NB4 (cell line): ENCODE data around the gene RNF212.

ENCODE experiments used
- DNase-seq: peaks from one replicate; pipeline ENCODE4 v3.0.0; 2010; ENCODE audit warnings: low read depth
- H3K4me3 ChIP-seq: one replicate; pipeline ENCODE4 v1.5.1; 2011; ENCODE audit warnings: mild to moderate bottlenecking, low read depth, low read length, moderate library complexity
- MYC ChIP-seq: IDR thresholded peaks from 2 replicates; pipeline ENCODE4 v1.6.1; 2011; ENCODE audit warnings: low read depth, low read length
- POLR2A ChIP-seq: IDR thresholded peaks from 2 replicates; pipeline ENCODE4 v1.6.1; 2011; ENCODE audit warnings: mild to moderate bottlenecking; ENCODE audit not compliant: insufficient read length; ENCODE audit errors: extremely low read depth
- TF ChIP-seq, protein P1 (sequence below): IDR thresholded peaks from one replicate; pipeline ENCODE4 v1.5.1; 2012; ENCODE audit warnings: low read depth, low read length
- TF ChIP-seq, protein P2 (sequence below): IDR thresholded peaks from 2 replicates; pipeline ENCODE4 v1.6.1; 2011; ENCODE audit warnings: low read depth, low read length

The RNF212 gene

DNA sequence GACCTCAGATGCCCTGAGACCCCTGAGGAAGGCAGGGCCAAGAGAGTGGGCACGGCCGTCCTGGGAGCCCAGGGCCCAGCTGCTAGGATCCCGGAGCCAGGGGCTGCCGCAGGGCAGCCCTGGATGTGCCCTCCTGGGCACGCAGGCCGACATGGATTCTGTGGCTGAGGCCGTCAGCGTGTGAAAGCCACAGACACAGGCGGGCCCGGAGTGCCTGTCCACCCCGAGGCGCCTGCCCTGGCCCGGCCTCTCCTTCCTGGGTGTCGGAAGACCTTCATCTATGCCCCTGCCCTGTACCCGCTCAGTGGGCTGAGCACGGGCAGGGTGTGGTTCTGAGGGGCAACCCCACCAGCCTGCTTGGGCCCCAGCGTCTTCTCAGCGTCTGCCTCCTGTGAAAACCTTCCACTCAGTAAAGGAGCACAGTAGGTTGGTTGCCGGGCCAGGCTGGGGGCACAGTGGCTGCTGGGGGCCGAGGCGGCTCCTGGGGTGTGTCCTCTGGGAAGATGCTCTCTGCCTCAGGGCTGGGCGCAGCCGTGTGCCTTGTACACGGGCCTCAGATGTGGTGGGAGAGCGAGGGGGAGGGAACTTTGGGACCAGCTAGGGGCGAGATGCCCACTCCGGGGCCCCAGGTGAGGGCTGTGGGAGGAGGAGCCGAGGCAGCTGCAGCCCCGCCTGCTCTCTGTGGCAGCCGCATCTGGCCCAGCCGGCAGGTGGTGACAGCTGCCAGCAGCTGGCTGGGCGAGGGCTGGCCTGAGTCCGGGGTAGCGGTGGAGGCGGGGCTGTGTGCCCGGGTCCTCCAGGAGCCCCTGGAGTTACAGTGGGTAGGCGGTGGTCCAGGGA lies 81.2 kb downstream of the RNF212 start:
- no peak for DNase-seq
- H3K4me3 ChIP-seq: no peak overlapping the region
- TF ChIP-seq, protein P1, sequence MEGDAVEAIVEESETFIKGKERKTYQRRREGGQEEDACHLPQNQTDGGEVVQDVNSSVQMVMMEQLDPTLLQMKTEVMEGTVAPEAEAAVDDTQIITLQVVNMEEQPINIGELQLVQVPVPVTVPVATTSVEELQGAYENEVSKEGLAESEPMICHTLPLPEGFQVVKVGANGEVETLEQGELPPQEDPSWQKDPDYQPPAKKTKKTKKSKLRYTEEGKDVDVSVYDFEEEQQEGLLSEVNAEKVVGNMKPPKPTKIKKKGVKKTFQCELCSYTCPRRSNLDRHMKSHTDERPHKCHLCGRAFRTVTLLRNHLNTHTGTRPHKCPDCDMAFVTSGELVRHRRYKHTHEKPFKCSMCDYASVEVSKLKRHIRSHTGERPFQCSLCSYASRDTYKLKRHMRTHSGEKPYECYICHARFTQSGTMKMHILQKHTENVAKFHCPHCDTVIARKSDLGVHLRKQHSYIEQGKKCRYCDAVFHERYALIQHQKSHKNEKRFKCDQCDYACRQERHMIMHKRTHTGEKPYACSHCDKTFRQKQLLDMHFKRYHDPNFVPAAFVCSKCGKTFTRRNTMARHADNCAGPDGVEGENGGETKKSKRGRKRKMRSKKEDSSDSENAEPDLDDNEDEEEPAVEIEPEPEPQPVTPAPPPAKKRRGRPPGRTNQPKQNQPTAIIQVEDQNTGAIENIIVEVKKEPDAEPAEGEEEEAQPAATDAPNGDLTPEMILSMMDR: no peak
- no peak for TF ChIP-seq POLR2A
- no peak for TF ChIP-seq MYC
- TF ChIP-seq, protein P2, sequence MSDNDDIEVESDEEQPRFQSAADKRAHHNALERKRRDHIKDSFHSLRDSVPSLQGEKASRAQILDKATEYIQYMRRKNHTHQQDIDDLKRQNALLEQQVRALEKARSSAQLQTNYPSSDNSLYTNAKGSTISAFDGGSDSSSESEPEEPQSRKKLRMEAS: no peak

DNA sequence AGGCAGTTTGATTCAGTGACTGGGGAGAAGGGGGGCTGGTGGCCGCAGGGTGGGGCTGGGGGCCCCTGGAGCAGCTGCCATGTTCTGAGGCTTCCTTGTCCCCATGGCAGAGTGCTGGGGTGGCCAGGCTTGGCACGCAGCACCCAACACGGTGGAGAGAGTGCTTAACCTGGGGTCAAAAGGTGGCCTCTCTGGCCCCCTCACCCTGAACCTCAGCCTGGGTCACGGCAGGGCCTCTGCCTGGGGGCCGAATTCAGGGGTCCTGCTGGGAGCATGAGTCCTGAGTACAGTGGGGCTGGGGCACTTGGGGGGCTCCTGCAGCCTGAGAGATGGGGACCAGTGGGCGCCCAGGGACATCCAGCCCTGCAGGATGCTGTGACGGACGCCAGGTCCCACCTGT lies 82.0 kb downstream of the RNF212 start:
- H3K4me3 ChIP-seq: no peak overlapping the region
- TF ChIP-seq, protein P1: no peak
- TF ChIP-seq, protein P2: no peak
- TF ChIP-seq MYC (no peak), POLR2A (no peak)
- DNase-seq: no peak

DNA sequence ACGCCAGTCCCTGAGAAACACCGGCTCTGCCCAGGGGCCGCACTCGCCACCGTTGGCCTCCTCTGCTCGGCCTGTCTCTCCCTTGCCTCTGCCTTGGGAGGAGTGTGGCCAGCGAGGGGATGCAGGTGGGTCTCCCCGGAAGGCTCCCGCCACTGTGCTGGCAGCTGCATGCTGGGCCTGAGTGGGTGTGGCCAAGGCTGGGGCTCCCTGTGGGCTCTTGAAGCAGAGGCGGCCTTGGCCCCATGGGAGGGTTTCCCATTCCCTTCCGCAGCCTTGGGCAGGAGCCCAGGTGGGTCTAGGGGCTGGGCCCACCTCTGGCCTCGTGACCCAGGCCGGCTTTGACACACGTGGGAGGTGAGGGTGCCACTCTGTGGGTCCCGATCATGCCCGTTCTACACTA lies 82.8 kb downstream of the RNF212 start:
- TF ChIP-seq, protein P1: no peak
- TF ChIP-seq POLR2A: no peak
- TF ChIP-seq MYC: no peak
- TF ChIP-seq, protein P2: no peak
- H3K4me3 ChIP-seq: peak overlapping the region; percentile 13
- peak; percentile 77 for DNase-seq

DNA sequence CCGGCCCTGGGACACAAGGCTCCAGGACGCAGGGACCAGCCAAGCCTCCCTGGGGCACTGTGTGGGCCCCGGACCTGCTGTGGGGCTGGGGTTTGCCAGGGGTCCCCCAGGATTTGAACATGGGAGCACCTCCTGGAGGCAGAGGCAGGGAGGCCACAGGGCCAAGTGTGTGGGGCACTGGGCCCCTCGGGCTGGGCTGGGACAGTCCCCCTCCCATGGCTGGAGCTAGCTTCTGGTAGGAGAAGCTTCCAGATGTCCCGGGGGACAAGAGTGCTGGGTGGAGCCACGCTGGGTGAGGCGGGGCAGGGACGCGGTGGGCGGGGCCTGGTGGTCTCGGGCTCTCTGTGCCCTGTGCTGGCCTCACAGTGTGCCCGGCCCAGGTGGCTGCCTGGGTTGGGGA lies 83.3 kb downstream of the RNF212 start:
- no peak overlapping the region for H3K4me3 ChIP-seq
- peak; percentile 79 for DNase-seq

DNA sequence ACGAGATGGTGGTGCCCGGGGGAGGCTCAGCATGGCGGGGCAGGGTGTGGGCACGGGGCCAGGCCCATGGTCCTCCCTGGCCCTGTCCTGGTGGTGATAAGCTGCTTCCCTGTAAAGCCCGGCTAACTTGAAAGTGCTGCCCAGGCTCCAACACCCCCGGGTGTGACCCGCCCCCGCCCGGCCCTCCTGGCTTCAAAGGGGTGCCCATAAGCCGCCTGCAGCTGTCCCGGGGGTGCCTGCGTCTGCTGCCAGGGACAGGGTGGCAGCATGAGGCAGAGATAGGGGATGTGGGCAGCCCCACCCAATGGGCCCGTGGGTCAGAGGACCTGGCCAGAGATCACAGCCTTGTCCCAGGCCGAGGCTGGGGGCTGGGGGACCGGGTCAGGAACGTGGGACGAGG lies 83.8 kb downstream of the RNF212 start:
- TF ChIP-seq POLR2A: no peak
- TF ChIP-seq MYC: no peak
- TF ChIP-seq, protein P2: no peak
- no peak overlapping the region for H3K4me3 ChIP-seq
- DNase-seq: no peak

More for the DNA sequence above, 83.3 kb downstream of the RNF212 start:
- TF ChIP-seq, protein P1: no peak
- TF ChIP-seq POLR2A (no peak), MYC (no peak)
- TF ChIP-seq, protein P2: no peak

DNA sequence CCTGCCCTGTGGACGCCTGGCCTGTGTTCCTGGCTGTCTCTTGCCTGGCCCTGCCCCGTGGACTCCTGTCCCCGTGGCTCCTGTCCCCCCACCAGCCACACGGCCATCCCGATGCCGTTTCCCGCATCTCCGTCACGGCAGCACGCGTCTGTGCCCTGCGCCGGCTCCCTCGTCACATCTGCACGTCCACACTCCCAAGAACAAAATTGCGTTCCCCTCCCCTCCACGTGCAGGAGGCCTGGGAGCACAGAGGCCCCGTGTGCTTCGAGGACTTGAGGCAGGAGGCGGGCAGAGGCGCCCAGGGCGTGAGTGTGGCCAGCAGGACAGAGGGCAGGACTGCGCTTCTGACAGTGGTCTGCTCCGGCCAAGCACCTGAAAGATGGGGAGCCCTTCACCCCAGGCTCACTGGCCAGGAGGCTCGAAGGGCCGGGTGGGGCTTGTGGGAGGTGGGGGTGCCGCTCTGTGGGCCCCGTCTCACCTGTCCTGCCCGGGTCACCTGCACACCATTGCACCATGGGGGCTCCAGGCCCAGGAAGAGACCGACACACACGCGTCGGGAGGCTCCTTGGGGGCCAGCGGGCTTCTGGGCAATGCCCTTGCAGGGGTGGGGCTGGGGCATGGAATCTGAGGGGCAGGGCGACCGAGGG lies 84.7 kb downstream of the RNF212 start:
- H3K4me3 ChIP-seq: no peak overlapping the region
- TF ChIP-seq, protein P2: no peak
- TF ChIP-seq, protein P1: no peak
- TF ChIP-seq POLR2A (no peak), MYC (no peak)
- no peak for DNase-seq
